Testis (tissue), 3 donors: Measurements from ENCODE around the gene TTC7B. TPM values are rescaled to one million over a fixed set of nuclear protein-coding genes. Genes with fewer than 3 reads are reported as not detected.

Experiments used
- DNase-seq: peaks from one replicate; pipeline ENCODE4 v3.0.0-alpha.2; 2019
- H3K27ac ChIP-seq, 2 donors: fragments of 200-600 bp; sonication (generic); one replicate each; pipeline ENCODE4 v1.5.1; 2019
- H3K27me3 ChIP-seq: fragments of 200-600 bp; sonication (generic); one replicate; pipeline ENCODE4 v1.5.1; 2019
- H3K36me3 ChIP-seq: fragments of 200-600 bp; sonication (generic); one replicate; pipeline ENCODE4 v1.5.1; 2017; ENCODE audit warnings: low read depth; ENCODE audit errors: missing control alignments
- H3K4me1 ChIP-seq: fragments of 200-600 bp; sonication (generic); one replicate; pipeline ENCODE4 v1.5.1; 2019
- H3K4me3 ChIP-seq, 2 donors: fragments of 200-600 bp; sonication (generic); one replicate each; pipeline ENCODE4 v1.5.1; 2017 to 2019
- H3K9me3 ChIP-seq: fragments of 200-600 bp; sonication (generic); one replicate; pipeline ENCODE4 v1.5.1; 2017
- CTCF ChIP-seq, 3 experiments: fragments of 450-650 bp in 2 of 3; fragments of 200-600 bp in 1 of 3; sonication (generic) in 1 of 3; IDR thresholded peaks; one replicate each; pipeline ENCODE4 v1.5.1; 2016 to 2019; ENCODE audit warnings: antibody characterized with exemption in 3 of 3, mild to moderate bottlenecking in 2 of 3, moderate library complexity in 1 of 3
- POLR2A ChIP-seq: fragments of 450-650 bp; IDR thresholded peaks from one replicate; pipeline ENCODE4 v1.6.1; 2017; ENCODE audit warnings: antibody characterized with exemption, mild to moderate bottlenecking, moderate library complexity
- WGBS, 2 donors: methylation state at CpG; one replicate each; pipeline ENCODE4 v1.1.5; 2018; 5-methylcytosine and 5-hydroxymethylcytosine counted together
- intact Hi-C: fragments of 100-400 bp; cut with DNase I; formaldehyde crosslinking; loops from one replicate; pipeline ENCODE4 v1.15.1; 2023; ENCODE audit warnings: low total_unique reads
- polyA plus RNA-seq: library from polyadenylated mRNA; stranded (reverse); fragments of 350-450 nt; fragmentation: Illumina TruSeq; extraction: RNeasy Lipid Tissue Mini Kit (QIAGEN cat#74804); gene quantifications from one replicate; pipeline ENCODE4 v1.2.3, GENCODE V29; 2014; ENCODE audit warnings: low read depth, low replicate concordance; ENCODE audit not compliant: insufficient read depth
- total RNA-seq, 2 donors: library from RNA; depleted of rRNA; stranded (reverse); fragments of >200 nt; gene quantifications; one replicate each; pipeline ENCODE4 v1.2.3, GENCODE V29; 2016

TTC7B gene
- total and polyA plus RNA-seq, 3 donors from 2014 or later: 11.3 to 17.0 (median 12.1) TPM

GRCh38 chr14:90648421-90648820, 167.8 kb downstream of the TTC7B start:
- DNase-seq: no peak
- no peak overlapping the region for H3K27ac ChIP-seq
- no peak overlapping the region for H3K4me3 ChIP-seq
- H3K27me3 ChIP-seq: no peaks in the 10 kb centered on the region
- H3K36me3 ChIP-seq: no peaks in the 10 kb centered on the region
- TF ChIP-seq POLR2A (no peak), CTCF (IDR thresholded peaks at IDR 0.05) (no peak)
- intact Hi-C loops: no loop called here
- WGBS, 2 donors: 91 to 95% methylated on average over 5 of the region's 5 CpGs
- H3K4me1 ChIP-seq: no peaks in the 10 kb centered on the region
- H3K9me3 ChIP-seq: no peaks in the 10 kb centered on the region

GRCh38 chr14:90647473-90648005, 168.7 kb downstream of the TTC7B start:
- TF ChIP-seq CTCF (IDR thresholded peaks at IDR 0.05): no peak
- intact Hi-C loops: no loop called here
- Histone ChIP-seq H3K27ac (no peak overlapping the region), H3K9me3 (no peaks in the 10 kb centered on the region), H3K27me3 (no peaks in the 10 kb centered on the region), H3K4me1 (peaks cover 2% of the 10 kb centered on the region), H3K36me3 (no peaks in the 10 kb centered on the region), H3K4me3 (no peak overlapping the region)
- 60 to 73% methylated on average over 5 of the region's 5 CpGs for WGBS, 2 donors
- no peak for DNase-seq

GRCh38 chr14:90645842-90646443, 170.3 kb downstream of the TTC7B start:
- Histone ChIP-seq H3K27me3 (no peaks in the 10 kb centered on the region), H3K36me3 (no peaks in the 10 kb centered on the region), H3K27ac (no peak overlapping the region), H3K9me3 (no peaks in the 10 kb centered on the region), H3K4me3 (no peak overlapping the region), H3K4me1 (peaks cover 18% of the 10 kb centered on the region)
- WGBS, 2 donors: 92 to 94% methylated on average over 6 of the region's 6 CpGs
- intact Hi-C loops: no loop called here
- TF ChIP-seq POLR2A (no peak), CTCF (IDR thresholded peaks at IDR 0.05) (no peak)
- no peak for DNase-seq

- 75 to 92% methylated on average over 4 of the region's 4 CpGs for WGBS, 2 donors
- Histone ChIP-seq H3K36me3 (no peaks in the 10 kb centered on the region), H3K27me3 (no peaks in the 10 kb centered on the region), H3K27ac (no peak overlapping the region), H3K4me3 (no peak overlapping the region), H3K4me1 (peaks cover 20% of the 10 kb centered on the region), H3K9me3 (no peaks in the 10 kb centered on the region)
- TF ChIP-seq POLR2A (no peak), CTCF (IDR thresholded peaks at IDR 0.05) (no peak)
- intact Hi-C loops: no loop called here
- no peak for DNase-seq
These were observed 171.3 kb downstream of the TTC7B start for GRCh38 chr14:90644882-90645281.
